PC-9 (cell line): ENCODE measurements around the gene ALX4.

Experiments used
- CTCF ChIP-seq: fragments of 200-600 bp; sonication (generic); conservative IDR thresholded peaks from 2 replicates; pipeline ENCODE4 v1.6.1; 2017; ENCODE audit warnings: mixed run types, antibody characterized with exemption, mild to moderate bottlenecking, moderate library complexity
- EZH2 ChIP-seq: fragments of 200-600 bp; sonication (generic); IDR thresholded peaks from 2 replicates; pipeline ENCODE4 v1.8.0; 2017; ENCODE audit warnings: antibody characterized with exemption, low read depth

GRCh38 chr11:44258839-44259420 is 51.0 kb downstream of the ALX4 start:
- no peak for TF ChIP-seq CTCF
- no peak for TF ChIP-seq EZH2
